ENCODE measurements around the gene POLN.
A peak's percentile ranks its signal among the peaks of the same experiment; 100 is the strongest.

POLN gene

DNA sequence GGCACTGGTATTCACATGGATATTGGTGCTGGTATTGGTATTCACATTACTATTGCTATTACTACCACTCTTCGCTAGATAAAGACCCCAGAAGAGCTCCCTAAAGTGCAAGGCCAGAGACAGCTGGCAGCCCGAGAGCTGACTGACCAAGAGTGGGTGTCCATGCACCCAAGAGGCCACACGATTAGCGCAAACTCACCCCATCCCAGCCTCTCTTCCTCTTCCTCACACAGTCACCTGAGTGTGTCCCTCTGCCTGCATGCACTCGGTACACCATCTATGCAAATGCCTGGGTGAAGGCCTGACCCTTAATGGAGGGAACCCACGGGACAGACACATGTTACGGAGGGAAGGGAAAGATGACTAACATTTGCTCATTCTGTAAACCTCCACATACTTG is 86.7 kb downstream of the POLN start:
- no peak for DNase-seq

DNA sequence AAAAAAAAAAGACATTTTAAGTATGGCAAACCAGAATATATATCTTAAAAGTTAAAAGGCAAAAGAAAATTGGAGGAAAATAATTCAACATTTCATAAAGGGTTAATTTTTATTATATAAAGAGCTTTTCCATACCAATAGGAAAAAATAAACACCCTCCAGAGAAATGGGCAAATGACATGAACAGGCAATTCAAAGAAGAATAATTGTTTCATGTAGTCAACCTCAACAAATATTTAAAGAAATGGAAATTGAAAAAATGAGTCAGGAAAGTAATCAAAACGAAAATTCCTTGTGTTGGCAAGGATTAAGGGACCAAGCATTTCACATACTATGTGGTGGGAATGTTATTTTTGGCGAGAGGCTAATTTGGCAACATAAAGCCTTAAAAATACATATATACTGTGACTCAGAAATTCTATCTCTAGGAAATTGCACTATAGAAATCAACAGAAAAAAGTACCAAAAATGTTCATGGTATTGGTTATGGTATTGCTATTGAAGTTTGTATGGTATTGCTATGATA is 87.6 kb downstream of the POLN start:
- no peak for DNase-seq

DNA sequence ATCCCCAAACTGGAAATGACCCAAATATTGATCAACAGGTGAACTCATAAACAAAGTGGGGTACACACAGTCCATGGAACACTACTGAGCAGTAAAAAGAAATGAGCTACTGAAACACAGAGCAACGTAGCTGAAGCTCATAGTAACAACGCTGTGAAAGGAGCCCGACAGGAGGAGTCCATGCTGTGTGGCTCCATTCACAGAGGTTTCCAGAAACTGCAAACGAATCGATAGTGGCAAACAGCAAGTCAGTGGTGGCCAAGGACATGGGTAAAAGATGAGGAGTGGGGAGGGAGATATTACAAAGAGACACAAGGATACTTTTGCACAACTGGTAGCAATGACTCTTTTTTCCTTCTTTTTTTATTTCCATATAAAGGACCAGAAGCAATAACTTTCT is 90.4 kb downstream of the POLN start:
- DNase-seq = no peak

DNA sequence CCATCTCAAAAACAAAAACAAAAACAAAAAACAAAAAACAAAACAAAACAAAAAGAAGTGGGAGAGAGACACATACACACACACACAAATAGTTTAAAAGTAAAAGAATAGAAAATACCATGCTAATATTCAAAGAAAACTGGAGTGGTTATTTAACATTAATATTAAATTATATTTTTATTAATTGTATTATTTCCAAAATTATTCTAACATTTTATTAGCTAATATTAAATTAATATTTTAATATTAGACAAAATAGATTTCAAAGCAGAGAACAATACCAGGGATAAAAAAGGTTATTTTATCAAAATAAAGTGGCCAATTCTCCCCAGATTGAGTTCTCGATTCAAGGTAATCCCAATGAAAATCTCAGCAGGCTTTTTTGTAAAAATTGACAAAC is 91.8 kb downstream of the POLN start:
- DNase-seq = no peak

DNA sequence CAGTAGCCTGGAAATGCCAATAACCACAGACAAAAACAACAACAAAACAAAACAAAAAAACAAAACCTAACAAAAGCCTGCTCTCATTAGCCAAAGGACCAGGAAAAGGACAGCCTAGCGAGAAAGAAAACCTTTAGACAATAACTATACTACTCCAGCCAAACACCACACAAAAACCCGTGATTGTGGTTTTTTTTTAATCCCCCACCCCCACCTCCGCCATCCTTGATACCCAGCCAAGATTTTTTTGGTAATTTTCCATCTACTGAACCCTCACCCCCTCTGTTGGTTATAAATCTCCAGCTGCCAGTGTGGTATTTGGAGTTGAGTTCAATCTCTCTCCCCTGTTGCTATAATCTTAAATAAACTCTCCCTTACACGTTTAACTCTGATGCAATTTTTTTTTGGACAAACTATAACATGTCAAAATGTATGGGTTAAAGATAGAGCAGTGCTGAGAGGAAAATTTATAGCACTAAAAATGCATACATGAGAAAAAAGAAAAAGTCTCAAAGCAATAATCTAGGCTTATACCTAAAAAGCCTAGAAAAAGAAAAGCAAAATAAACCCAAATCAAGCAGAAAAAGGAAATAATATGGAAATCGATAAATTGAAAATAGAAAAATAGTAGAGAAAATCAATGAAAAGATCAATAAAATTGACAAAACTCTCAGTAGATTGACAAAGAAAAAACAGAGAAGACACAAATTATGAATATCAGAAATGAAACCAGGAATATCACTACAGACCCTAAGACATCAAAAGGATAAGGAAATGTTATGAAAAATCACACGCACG is 99.1 kb downstream of the POLN start:
- peak; percentile 28 for DNase-seq

DNA sequence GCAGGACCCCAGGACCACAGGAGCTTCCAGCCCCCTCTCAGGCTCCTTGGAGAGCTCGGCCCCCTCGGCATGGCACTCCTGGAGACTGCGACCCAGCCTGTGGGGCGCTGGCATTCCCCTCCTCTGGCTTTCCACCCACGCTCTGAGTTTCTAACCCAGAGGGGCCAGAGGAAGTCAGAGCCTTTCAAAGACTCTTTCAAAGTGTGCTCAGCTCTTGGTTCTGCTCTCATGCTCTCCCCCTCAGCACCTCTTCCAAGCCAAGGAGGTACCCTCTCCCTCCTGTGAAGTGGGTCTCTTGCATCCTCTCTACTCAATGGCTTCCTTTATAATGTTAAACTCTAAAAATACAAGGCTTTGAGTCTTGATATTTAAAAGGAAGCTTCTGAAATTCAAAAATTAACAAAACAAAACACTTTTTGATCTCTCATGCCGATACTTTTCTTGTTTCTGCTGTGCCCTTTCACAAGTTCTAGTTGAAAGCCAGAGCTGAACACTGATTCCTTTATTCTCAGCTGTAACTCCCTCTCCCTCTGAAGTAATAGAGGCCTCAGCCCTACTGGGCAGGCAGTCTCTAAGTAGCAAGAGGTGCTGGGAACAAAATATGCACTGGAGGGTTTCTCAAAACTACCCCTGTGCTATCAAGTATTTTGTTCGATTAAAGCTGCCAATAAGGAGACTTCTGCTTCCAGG is 100.0 kb downstream of the POLN start:
- no peak for DNase-seq

DNA sequence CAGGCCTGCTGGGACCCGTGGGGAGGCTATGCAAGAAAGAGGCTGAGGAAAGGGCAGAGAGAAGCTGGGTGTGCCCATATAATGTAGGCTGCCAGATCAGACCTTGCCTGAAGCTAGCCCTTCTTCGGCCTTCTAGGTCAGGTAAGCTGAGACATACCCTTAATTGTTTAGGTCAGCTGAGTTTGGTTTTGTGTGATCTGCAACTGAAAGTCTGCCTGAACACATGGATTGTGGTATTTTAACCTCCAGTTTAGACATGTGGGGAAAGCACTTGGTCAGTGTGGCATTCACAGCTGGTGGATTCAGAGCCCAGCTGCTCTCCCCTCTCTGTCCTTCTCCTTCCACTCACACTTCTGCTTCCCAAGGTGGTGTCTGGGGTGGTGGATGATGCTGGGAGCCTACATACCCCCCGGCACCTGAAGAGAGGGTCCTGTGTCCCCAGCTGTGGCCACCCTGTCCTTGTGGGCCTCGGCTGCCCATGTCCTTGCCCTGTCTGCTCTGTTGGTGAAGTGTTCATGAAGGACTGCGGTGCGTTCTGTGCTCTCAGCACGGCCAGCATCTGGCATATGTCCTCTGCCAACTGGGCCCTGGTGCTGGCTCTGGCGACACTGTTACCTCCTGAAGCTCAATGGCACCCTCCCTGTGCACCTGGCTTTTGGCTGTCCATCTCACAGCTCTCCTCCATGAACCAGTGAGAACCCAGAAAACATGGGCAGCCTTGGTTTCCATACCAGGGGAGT is 100.7 kb downstream of the POLN start:
- DNase-seq = peak; percentile 35

DNA sequence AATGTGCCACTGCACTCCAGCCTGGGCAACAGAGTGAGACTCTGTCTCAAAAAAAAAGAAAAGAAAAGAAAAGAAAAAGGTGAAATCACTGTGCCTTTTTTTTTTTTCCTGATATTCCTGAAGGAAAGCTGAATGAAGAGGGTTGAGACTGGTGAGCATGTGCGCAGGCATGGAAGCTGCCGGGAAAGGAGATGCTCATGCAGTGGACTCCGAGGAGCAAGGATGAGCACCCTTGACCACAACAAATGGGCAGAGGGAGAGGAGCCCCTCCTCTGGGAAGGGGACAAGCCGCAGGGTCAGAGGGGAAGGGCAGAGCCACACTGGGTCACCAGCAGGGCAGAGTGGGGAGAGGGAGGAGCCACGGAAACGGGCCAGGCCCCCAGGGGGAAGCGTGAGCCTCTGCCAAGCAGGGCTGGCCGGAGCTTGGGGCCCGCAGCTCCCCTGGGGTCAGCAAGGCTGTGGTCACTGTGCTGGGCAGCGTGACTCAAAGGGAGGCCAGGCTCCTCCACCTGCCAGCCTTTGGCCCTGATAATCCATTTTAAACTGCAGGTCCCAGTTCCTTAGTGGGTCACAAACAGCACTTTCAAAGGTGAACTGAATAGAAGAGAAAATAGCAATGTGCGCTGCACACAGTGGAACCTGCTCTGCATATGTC is 102.9 kb downstream of the POLN start:
- DNase-seq = no peak

DNA sequence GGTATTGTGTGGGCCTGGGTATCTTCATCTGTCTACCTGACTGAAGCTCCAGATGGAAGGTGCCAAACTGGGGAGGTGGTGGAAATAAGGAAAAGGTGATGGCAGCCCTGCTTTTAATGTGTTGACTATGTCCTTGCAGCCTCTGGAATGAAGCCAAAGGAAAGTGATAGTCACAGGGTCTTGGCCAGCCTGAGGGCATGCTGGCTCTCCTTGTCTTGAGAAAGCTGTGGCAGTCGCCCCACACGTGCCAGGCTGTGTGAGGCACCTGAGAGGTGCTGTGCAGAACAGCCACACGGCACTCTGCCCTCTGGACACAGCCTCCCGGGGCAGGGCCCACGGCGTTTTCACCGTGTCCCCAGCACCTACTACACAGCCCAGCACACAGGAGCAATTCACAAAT is 105.2 kb downstream of the POLN start:
- peak; percentile 70 for DNase-seq

DNA sequence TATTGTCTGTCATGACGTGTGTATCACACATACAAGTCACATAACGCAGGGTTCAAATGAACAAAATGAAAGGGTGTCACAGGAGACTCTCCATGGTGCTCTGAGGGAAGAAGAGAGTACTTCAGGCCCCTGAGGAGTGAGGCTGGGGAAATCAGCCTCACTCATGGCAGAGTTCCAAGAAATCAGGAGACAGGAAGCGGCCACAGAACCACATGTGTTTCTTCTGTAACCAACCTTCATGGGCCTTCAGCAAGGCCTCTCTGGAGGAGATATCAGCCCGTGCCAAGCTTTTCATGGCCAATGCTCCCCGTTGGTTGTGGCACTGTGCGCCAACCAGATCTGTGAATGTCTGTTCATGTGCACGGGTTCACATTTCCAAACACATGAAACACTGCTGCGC is 106.8 kb downstream of the POLN start:
- peak; percentile 68 for DNase-seq

DNA sequence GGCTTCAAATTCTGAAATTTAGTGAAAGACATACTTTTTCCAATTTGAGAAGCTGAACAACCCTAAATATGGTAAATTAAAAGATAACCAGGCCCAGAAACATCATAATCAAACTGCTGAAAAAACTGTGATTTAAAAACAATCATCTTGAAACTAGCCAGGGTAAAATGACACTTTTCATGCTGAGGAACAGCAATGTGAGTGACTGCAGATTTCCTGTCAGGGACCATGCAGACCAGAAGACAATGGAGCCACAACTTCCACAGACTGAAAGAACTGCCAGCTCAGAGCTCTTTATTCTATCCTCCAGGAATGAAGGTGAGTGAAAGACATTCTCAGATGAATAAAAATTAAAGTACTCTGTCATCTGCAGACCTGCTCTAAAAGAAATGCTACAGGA is 109.5 kb downstream of the POLN start:
- DNase-seq = no peak

DNA sequence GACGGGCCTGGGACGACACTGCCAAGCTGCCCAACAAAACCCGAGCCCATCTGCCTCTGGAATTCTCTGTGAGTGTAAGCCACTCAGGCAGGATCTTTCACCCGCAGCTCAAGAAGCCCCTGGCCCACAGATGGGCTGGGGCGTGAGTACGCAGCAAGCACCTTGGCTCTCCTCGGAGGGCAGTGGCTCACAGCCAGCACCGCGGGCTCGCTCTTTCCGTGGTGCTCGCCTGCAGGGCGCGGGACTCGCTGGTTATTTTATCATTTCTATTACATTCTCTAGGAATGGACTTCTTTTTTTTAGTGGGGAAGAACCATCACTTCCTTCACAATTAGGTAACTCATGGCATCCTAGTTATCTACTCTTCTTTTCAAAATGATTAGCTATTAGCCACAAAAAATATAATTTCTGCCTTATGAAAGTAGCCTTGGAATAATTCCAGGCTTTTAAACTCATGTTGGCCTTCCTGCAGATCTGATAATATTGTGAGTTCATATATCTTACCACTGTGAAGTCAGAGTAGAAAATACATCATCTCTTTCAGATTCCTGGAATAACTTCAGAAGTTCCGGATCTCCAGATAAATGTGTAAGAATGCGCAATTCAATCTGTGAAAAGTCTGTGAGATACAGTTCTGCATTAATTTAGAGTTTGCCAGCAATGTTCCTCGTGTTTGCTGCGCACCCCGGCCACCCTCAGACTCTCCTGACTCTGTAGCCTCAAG is 114.2 kb downstream of the POLN start:
- DNase-seq = no peak

DNA sequence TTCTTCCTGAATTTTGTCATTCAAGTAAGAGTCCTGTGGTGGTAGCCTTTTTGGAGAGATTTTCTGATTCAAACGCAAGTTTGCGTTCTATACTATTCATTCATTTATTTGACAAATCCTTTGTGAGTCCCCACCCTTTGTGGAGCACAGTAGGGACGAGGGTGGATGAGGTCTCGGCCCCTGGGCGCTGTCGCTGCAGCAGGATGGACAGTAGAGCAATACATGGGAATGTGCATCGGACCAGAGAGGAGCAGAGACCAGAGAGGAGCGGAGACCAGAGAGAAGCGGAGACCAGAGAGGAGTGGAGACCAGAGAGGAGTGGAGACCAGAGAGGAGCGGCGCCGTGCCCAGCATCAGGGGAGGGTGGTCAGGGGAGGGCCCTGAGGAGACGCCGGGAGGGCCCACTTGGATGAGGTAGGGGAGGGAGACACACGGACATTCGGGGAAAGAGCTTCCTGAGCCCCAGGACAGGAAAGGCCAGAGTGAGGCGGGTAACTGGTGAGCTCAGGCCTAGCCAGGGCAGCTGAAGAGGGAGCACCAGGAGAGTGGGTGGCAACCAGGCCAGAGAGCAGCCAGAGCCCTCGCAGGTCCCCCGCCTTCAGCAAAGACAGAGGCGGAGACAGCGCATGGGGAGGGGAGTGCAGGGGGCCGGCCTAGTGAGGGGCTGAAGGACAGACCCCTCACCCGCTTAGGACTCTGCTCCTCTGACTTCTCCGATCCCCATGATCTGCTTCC is 115.4 kb downstream of the POLN start:
- no peak for DNase-seq

DNA sequence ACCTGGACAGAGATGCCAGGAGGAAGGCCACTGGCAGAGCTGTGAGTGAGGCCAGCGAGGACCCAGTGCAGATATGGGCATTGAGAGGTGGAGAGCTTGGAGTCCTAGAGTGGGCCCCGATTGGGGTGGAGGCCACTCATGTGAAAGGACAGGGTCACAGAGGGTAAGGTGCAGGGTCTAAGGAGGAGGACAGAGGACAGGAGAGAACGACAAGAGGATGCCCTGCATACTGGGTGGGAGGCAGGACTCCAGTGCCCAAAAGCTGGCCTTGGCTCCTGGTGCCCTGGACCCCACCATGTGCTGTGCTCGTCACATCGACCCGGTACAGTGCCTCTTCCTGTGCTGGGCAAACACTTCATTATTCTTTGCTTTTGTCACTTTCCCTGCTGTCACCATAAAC is 116.1 kb downstream of the POLN start:
- DNase-seq = no peak

DNA sequence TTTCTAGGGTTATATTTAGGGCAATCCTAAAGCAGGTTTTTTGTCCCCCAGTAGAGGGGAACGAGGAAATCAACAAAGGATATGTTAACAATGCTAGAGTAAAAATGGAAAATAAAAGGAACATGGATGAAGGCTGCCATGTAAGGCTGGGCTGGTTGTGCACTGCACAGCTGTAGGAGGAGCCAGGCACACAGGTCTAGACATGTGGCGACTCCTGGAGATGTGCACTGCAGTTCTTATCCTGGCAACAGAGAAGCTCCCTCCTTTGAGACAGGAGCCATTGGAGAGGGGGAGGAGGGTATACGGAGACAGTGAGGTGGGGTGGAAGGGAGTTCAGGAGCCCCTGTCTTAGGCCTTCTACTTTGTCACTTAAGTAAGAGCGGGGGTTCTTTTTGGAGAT is 116.9 kb downstream of the POLN start:
- DNase-seq = no peak

DNA sequence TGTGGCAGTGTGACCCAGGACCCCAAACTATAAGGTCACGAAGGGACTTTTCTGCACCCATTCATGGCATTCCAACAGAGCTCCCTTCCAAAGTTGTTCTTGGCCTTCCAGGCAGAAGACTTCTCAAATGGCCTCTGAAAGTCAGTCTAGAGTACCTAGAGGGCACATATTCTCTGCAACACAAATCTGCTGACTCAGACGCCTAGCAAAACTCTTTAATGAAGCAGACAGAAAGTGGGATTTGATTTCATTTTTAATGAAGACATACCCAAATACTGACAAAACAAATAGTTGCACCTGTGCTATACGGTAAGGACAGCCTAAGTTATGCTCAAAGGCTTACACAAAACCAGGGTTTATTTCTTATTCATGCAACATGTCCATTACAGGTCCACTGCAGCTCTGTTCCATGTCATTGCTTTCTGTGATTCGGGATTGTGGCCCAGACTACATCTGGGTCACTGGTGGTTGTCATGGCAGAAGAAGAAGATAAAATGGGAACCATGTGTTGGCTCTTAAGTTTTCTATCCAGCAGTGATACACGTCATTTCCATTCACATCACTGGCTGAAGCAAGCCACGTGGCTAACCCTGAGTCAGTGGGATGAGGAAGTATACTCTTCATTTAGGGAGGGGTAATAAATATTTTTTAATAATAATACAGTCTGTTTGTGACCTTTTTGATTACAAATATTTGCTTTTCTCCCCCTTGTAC is 125.1 kb downstream of the POLN start:
- DNase-seq = no peak

DNA sequence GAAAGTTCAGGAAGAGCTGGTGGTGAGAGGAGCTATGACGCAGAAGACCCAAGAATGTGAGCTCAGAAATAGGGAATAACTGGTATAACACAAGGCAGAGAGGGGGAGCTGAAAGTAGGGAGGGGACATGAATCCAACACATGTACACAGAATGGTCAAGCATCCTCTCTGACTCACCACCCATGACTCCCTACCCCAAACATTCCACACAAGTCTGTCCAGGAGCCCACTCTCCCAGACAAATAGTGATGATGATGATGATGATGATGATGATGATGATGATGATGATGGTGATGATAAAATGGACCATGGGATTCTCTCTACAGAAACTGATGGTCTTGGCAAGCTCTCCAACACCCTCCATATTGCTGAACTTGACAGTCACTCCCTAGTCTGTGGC is 136.4 kb downstream of the POLN start:
- no peak for DNase-seq

DNA sequence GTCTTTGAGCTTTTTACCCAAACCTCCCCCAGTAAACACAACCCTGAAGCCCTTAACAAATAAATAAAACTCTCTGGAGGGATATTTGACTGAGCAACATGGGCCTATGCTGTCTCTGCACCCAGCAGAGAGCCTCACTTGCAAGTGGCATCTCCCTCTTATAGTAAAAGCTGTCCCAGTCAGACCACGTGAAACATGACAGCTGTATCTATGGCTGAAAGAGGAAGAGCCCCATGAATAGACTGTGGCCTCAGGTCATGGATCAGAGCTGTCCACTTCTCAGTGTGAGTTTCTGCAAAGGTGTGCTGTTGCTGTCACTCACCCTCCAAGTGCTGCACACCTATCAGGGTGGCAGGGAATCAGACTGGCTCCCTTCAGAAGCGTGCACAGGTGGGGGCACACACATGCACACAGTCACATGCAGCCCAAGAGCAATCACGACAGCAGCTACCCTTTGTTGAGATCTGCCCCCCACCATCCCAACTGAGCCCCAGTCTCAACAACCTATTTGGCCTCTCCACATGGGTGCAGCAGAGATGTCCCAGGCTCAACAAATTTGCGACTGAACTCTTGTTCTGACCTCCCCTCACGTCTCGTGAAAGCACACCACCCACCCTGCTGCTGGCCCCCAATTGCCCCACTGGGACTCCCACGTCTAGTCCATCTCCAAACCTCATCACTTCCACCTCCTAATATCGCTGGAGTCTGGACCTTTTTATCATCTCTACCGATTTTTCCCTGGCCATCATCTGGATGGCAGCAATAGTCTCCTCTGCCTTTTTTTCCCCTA is 137.2 kb downstream of the POLN start:
- DNase-seq = no peak

DNA sequence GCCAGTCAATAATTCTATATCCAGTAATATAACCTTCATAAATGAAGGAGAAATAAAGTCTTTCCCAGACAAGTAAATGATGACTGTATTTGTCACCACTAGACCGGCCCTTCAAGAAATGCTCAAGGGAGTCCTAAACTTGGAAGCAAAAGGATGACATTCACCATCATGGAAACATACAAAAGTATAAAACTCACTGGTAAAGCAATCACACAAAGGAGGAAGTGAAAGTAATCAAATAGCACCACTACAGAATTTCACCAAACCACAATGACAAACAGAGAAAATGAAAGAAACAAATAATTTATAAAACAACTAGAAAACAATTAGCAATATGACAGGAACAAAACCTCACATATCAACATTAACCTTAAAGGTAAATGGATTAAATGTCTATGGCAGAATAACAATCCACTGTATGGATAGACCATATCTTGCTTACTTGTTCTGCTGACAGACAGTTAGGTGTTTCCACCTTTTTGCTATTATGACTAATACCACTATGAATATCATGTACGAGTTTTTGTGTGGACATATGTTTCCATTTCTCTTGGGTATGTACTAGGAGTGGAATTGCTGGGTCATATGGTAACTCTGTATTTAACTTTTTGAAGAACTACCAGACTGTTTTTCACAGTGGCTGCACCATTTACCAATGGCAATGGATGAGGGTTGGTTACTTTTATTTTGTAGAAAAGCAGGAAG is 137.9 kb downstream of the POLN start:
- DNase-seq = peak; percentile 15
